GM19025 (cell line): ENCODE data around the gene RPS6KA3.

ENCODE experiments used
- ATAC-seq: cut with Tn5 transposase; IDR thresholded peaks from one replicate; pipeline ENCODE4 v1.9.1; 2021; ENCODE audit warnings: mild to moderate bottlenecking, low read depth, moderate library complexity; ENCODE audit not compliant: unreplicated experiment

RPS6KA3 gene

GRCh38 chrX:20266810-20267606 lies at the start of gene RPS6KA3:
TSS of gene RPS6KA3 (minus strand) at chrX:20266909. CDS start at chrX:20266632, 277 bp downstream.
- ATAC-seq: peak; percentile 80

GRCh38 chrX:20315140-20315539 lies 48.4 kb upstream of the RPS6KA3 start:
- no peak for ATAC-seq

GRCh38 chrX:20313899-20314298 lies 47.2 kb upstream of the RPS6KA3 start:
- no peak for ATAC-seq

GRCh38 chrX:20312018-20312417 lies 45.3 kb upstream of the RPS6KA3 start:
- no peak for ATAC-seq

- no peak for ATAC-seq
Observed at GRCh38 chrX:20311505-20311904, 44.8 kb upstream of the RPS6KA3 start.

- ATAC-seq: no peak
Observed at GRCh38 chrX:20309806-20310205, 43.1 kb upstream of the RPS6KA3 start.

- no peak for ATAC-seq
Observed at GRCh38 chrX:20306668-20307067, 40.0 kb upstream of the RPS6KA3 start.

GRCh38 chrX:20300822-20301221 lies 34.1 kb upstream of the RPS6KA3 start:
- no peak for ATAC-seq

- no peak for ATAC-seq
Observed at GRCh38 chrX:20294957-20295356, 28.2 kb upstream of the RPS6KA3 start.

- ATAC-seq: no peak
Observed at GRCh38 chrX:20294284-20294683, 27.6 kb upstream of the RPS6KA3 start.

GRCh38 chrX:20285511-20285910 lies 18.8 kb upstream of the RPS6KA3 start:
- ATAC-seq: no peak

- ATAC-seq: no peak
Observed at GRCh38 chrX:20284992-20285391, 18.3 kb upstream of the RPS6KA3 start.

- ATAC-seq: no peak
Observed at GRCh38 chrX:20284444-20284843, 17.7 kb upstream of the RPS6KA3 start.

- ATAC-seq: no peak
Observed at GRCh38 chrX:20280938-20281337, 14.2 kb upstream of the RPS6KA3 start.

GRCh38 chrX:20274121-20274520 lies 7.4 kb upstream of the RPS6KA3 start:
- no peak for ATAC-seq

GRCh38 chrX:20271730-20272129 lies 5.0 kb upstream of the RPS6KA3 start:
- ATAC-seq: no peak

GRCh38 chrX:20271186-20271585 lies 4.5 kb upstream of the RPS6KA3 start:
- ATAC-seq: no peak

- ATAC-seq: no peak
Observed at GRCh38 chrX:20270562-20270890, 3.8 kb upstream of the RPS6KA3 start.

- no peak for ATAC-seq
Observed at GRCh38 chrX:20269848-20270561, 3.3 kb upstream of the RPS6KA3 start.

GRCh38 chrX:20267931-20268701 lies 1.4 kb upstream of the RPS6KA3 start:
- ATAC-seq: no peak

GRCh38 chrX:20267607-20267930 lies 860 bp upstream of the RPS6KA3 start:
- no peak for ATAC-seq
